Adrenal gland (tissue), 5 donors: Measurements from ENCODE around the gene GPX5.

Experiments
- POLR2A ChIP-seq, 2 donors: fragments of 450-650 bp; IDR thresholded peaks; one replicate each; pipeline ENCODE4 v1.6.1; 2017; ENCODE audit warnings: antibody characterized with exemption in 2 of 2, mild to moderate bottlenecking in 2 of 2, moderate library complexity in 1 of 2
- TF ChIP-seq, protein P1 (sequence below), 6 experiments: fragments of 450-650 bp in 4 of 6; fragments of 200-600 bp in 2 of 6; sonication (generic) in 1 of 6; IDR thresholded peaks; 1 replicate in 5 of 6; 2 replicates in 1 of 6; pipeline versions ENCODE4 v1.5.1 to v1.8.0; 2016 to 2021; ENCODE audit warnings: antibody characterized with exemption in 6 of 6, mild to moderate bottlenecking in 2 of 6, moderate library complexity in 1 of 6
- donor health status: DM: no; HTN: no; CAD: no.

DNA sequence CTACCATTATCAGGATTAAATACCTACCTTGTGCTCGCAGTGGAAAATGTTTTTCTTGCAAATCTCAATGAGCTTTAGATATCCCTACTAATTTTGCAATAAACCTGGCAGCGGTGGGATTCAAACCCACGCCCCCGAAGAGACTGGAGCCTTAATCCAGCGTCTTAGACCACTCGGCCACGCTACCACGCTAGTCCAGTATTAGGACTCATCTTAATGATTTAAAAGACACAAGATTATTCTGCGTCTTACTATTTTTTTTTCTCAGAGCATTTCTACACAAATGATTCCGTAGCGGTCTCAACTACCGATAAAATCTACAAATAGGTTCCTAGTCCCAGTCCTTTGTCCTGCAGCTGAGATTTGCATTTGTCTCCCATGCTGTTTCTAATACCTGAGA is 47.2 kb upstream of the GPX5 start:
- TF ChIP-seq, protein P1, sequence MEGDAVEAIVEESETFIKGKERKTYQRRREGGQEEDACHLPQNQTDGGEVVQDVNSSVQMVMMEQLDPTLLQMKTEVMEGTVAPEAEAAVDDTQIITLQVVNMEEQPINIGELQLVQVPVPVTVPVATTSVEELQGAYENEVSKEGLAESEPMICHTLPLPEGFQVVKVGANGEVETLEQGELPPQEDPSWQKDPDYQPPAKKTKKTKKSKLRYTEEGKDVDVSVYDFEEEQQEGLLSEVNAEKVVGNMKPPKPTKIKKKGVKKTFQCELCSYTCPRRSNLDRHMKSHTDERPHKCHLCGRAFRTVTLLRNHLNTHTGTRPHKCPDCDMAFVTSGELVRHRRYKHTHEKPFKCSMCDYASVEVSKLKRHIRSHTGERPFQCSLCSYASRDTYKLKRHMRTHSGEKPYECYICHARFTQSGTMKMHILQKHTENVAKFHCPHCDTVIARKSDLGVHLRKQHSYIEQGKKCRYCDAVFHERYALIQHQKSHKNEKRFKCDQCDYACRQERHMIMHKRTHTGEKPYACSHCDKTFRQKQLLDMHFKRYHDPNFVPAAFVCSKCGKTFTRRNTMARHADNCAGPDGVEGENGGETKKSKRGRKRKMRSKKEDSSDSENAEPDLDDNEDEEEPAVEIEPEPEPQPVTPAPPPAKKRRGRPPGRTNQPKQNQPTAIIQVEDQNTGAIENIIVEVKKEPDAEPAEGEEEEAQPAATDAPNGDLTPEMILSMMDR (IDR thresholded peaks at IDR 0.05), result no peak
- no peak for TF ChIP-seq POLR2A (IDR thresholded peaks at IDR 0.05)
